Measurements from ENCODE around the gene AIFM1. TPM values are rescaled to one million over a fixed set of nuclear protein-coding genes. Genes with fewer than 3 reads are reported as not detected.

Gene AIFM1
- total RNA-seq, 1 donor from 2014 or later = 31.3 TPM

DNA sequence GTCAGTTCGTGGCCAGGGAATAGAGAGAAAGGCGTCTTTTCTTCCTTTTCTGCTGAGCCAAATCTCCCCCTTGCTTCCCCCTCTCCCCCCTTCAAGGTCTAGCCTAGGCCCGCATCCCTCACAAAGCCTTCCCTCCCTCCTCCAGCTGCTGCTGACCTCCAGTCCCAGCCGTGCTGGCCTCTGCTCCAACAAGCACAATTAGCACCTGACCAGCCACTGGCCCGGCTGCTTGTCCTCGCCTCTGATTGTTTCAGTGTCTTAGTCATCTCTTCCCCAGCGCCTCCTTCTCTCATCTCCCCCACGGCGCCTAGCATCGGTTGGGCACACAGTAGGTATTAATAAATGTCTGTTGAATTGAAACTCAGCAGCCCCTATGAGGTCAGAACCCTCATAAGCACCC lies 59.6 kb downstream of the AIFM1 start:
- Mint-ChIP-seq H3K4me1 (peaks cover 27% of the 10 kb centered on the region), H3K27me3 (ENCODE audit: low read depth) (peaks cover 2% of the 10 kb centered on the region), H3K4me3 (no peak overlapping the region), H3K9me3 (peaks cover 6% of the 10 kb centered on the region), H3K27ac (peak overlapping the region; percentile 81), H3K36me3 (peaks cover 1% of the 10 kb centered on the region)
- TF ChIP-seq, protein P1, sequence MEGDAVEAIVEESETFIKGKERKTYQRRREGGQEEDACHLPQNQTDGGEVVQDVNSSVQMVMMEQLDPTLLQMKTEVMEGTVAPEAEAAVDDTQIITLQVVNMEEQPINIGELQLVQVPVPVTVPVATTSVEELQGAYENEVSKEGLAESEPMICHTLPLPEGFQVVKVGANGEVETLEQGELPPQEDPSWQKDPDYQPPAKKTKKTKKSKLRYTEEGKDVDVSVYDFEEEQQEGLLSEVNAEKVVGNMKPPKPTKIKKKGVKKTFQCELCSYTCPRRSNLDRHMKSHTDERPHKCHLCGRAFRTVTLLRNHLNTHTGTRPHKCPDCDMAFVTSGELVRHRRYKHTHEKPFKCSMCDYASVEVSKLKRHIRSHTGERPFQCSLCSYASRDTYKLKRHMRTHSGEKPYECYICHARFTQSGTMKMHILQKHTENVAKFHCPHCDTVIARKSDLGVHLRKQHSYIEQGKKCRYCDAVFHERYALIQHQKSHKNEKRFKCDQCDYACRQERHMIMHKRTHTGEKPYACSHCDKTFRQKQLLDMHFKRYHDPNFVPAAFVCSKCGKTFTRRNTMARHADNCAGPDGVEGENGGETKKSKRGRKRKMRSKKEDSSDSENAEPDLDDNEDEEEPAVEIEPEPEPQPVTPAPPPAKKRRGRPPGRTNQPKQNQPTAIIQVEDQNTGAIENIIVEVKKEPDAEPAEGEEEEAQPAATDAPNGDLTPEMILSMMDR (IDR thresholded peaks at IDR 0.05; ENCODE audit: unreplicated experiment) = no peak
- no peak for DNase-seq (ENCODE audit: low spot score in 2 of 2, unreplicated experiment in 2 of 2)

DNA sequence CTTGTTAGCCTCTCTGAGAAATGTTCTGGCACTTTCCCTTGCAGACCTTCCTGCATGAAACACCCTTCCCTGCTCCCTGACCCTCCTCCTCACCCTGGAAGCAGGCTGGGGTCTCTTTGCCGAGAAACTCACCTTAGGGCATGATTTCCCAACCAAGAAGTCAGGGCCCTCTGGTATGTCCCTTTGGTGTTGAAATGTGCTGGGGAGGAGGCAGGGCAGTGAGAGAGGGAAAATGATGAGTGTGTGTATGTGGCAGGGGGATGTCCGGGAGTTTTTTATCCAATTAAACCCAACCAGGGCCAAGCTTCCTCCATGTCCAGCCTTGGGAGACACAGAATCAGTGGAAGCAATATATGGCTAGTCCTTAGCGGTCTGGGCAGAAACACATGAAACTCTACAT lies 60.4 kb downstream of the AIFM1 start:
- Mint-ChIP-seq H3K4me1 (peaks cover 27% of the 10 kb centered on the region), H3K27ac (peak overlapping the region; percentile 5), H3K36me3 (peaks cover 1% of the 10 kb centered on the region), H3K27me3 (ENCODE audit: low read depth) (peaks cover 2% of the 10 kb centered on the region), H3K4me3 (no peak overlapping the region), H3K9me3 (peaks cover 12% of the 10 kb centered on the region)
- no peak for DNase-seq (ENCODE audit: low spot score in 2 of 2, unreplicated experiment in 2 of 2)
- TF ChIP-seq, protein P1 (IDR thresholded peaks at IDR 0.05; ENCODE audit: unreplicated experiment) = no peak

DNA sequence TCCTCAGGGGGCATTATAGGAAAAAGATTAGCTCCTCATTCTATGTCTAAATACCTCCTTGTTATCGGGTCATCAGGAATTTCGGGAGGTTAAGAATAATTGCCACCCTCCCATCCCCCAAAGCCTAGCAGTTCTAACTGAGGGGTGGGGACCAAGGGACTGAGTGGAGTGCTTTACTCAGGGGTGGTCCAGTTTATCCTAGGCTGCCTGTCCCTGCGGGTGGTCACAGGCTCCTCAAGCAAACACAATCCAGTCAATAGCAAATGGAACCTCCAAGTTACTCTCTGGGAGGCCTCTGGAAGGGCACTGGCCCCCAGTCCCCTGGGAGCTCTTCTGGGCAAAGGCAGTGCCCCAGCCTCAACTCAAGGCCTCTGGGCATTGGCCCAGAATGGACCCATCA lies 62.0 kb downstream of the AIFM1 start:
- H3K9me3 Mint-ChIP-seq = peaks cover 12% of the 10 kb centered on the region

DNA sequence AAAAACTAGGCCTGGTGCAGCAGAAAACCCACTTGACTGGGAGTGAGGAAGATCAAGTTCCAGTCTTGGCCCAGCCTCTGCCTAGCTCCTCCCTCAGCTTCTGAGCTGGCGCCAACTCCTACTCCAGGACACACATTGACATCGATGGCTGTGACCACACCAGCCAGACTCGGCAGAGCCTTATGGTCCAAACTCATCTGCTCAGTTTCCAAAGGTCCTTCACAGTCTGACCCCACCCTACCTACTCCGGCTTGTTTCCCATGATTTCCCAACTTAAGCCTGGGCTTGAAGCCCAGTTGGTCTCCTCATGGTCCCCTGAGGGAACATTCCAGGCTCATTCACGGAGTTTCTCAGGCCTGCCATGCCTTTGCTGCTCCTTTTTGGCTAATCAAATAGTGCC lies 65.5 kb downstream of the AIFM1 start:
- H3K36me3 Mint-ChIP-seq = peaks cover 1% of the 10 kb centered on the region
- H3K27me3 Mint-ChIP-seq (ENCODE audit: low read depth) = no peaks in the 10 kb centered on the region

More for the DNA sequence above, 62.0 kb downstream of the AIFM1 start:
- Mint-ChIP-seq H3K27ac (no peak overlapping the region), H3K4me1 (peaks cover 21% of the 10 kb centered on the region), H3K36me3 (peaks cover 1% of the 10 kb centered on the region), H3K27me3 (ENCODE audit: low read depth) (no peaks in the 10 kb centered on the region), H3K4me3 (no peak overlapping the region)
- TF ChIP-seq, protein P1 (IDR thresholded peaks at IDR 0.05; ENCODE audit: unreplicated experiment) = no peak
- DNase-seq (ENCODE audit: low spot score in 2 of 2, unreplicated experiment in 2 of 2) = no peak

DNA sequence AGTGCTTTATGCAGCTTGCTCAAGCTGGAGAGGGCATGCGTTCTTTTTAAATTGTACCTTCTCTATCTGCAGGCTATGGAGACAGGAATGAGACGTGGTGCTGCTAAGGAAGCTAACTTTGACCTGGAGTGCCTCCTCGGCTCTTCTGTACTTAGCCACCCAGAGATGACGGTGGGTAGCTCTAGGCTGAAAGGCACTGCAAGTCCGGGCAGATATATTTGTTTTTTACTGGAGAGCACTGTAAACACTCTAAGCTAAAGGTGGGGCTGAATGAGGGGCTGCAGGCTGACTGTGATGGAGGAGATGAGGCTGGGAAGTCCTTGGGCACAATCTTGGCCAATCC lies 67.5 kb downstream of the AIFM1 start:
- no peak for DNase-seq (ENCODE audit: low spot score in 2 of 2, unreplicated experiment in 2 of 2)
- Mint-ChIP-seq H3K36me3 (peaks cover under 1% of the 10 kb centered on the region), H3K27me3 (ENCODE audit: low read depth) (no peaks in the 10 kb centered on the region), H3K4me1 (peaks cover 10% of the 10 kb centered on the region), H3K9me3 (peaks cover 10% of the 10 kb centered on the region), H3K27ac (peak overlapping the region; percentile 92), H3K4me3 (no peak overlapping the region)
- TF ChIP-seq, protein P1 (IDR thresholded peaks at IDR 0.05; ENCODE audit: unreplicated experiment) = no peak

More for the DNA sequence above, 65.5 kb downstream of the AIFM1 start:
- DNase-seq (ENCODE audit: low spot score in 2 of 2, unreplicated experiment in 2 of 2) = no peak
- TF ChIP-seq, protein P1 (IDR thresholded peaks at IDR 0.05; ENCODE audit: unreplicated experiment) = no peak
- Mint-ChIP-seq H3K27ac (no peak overlapping the region), H3K4me3 (no peak overlapping the region), H3K4me1 (peaks cover 11% of the 10 kb centered on the region), H3K9me3 (peaks cover 12% of the 10 kb centered on the region)
